Adrenal gland (tissue), 5 donors: ENCODE data around the gene ORC6.

ENCODE experiments used
- CTCF ChIP-seq, 6 experiments: fragments of 450-650 bp in 4 of 6; fragments of 200-600 bp in 2 of 6; sonication (generic) in 1 of 6; IDR thresholded peaks; 1 replicate in 5 of 6; 2 replicates in 1 of 6; pipeline versions ENCODE4 v1.5.1 to v1.8.0; 2016 to 2021; ENCODE audit warnings: antibody characterized with exemption in 6 of 6, mild to moderate bottlenecking in 2 of 6, moderate library complexity in 1 of 6
- POLR2A ChIP-seq, 2 donors: fragments of 450-650 bp; IDR thresholded peaks; one replicate each; pipeline ENCODE4 v1.6.1; 2017; ENCODE audit warnings: antibody characterized with exemption in 2 of 2, mild to moderate bottlenecking in 2 of 2, moderate library complexity in 1 of 2
- donor health status: DM: no; HTN: no; CAD: no.

DNA sequence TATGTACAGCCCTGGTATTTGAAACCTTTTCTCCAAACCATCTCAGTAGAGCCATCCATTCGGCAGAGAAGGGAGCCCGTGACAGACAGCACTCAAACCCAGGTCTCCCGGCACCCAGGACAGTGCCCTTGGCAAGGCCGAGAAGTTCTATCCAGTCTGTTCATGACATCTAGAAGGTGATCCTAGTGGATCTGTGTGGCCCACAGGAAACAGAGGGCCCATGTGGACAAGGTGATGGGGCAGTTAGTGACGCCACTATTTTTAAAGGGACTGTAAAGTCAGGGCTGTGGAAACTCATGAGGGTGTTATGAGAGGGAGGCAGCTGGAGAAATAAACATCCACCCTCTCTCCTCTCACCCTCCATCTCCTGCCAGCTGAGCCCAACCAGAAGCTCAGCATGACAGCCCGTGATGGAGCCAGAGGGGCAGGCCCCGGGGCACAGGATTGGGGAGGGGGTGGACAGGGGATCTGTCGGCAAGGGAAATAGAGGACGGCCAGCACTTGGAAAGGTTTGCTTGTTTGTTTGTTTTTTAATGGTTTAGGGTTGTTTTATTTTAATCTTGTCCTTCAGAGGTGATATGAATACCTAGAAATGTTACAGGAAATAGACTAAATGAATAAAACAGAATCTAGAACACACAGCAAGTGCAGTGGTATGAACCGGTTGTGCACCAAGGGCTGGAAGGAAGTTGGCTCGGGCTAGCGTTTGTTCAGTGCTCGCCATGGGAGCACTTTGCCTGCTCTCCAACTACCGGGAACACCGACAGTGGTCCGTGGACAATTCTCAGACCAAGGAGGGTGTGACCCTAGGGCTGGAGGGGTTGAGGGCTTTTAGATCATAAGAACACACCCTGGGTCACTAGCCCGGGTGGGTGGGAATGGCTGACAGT is 41.6 kb downstream of the ORC6 start:
- TF ChIP-seq CTCF (IDR thresholded peaks at IDR 0.05) (no peak), POLR2A (IDR thresholded peaks at IDR 0.05) (no peak)
